DMS 273 (cell line): ENCODE data around the gene ZBED4.
"Not testable (repeated sequence)": the region's sequence is repeated elsewhere in the genome, so short reads cannot be mapped to it uniquely, and the experiment has no call there.

ENCODE experiments used
- DNase-seq: peaks from one replicate; lab custom pipeline; 2025; ENCODE audit not compliant: unreplicated experiment; lab: John Stamatoyannopoulos, UW

ZBED4 gene

GRCh38 chr22:49850959-49851802 is 2.5 kb upstream of the ZBED4 start:
- DNase-seq = no peak

GRCh38 chr22:49852568-49852897 is 1.1 kb upstream of the ZBED4 start:
- DNase-seq = not testable (repeated sequence)

- peak; percentile 63 for DNase-seq
These were observed 562 bp downstream of the ZBED4 start for GRCh38 chr22:49853981-49854831.

- DNase-seq = no peak
These were observed 1.7 kb downstream of the ZBED4 start for GRCh38 chr22:49855251-49855911.

GRCh38 chr22:49856343-49856742 is 2.7 kb downstream of the ZBED4 start:
- DNase-seq = no peak

- DNase-seq = no peak
These were observed 3.3 kb downstream of the ZBED4 start for GRCh38 chr22:49856766-49857618.

- no peak for DNase-seq
These were observed 5.2 kb downstream of the ZBED4 start for GRCh38 chr22:49858827-49859226.

- DNase-seq = peak; percentile 14
These were observed 8.2 kb downstream of the ZBED4 start for GRCh38 chr22:49861642-49862495.

GRCh38 chr22:49862496-49862776 is 8.8 kb downstream of the ZBED4 start:
- DNase-seq = no peak

GRCh38 chr22:49863931-49864330 is 10.3 kb downstream of the ZBED4 start:
- no peak for DNase-seq

- DNase-seq = no peak
These were observed 11.5 kb downstream of the ZBED4 start for GRCh38 chr22:49865156-49865555.

- no peak for DNase-seq
These were observed 12.5 kb downstream of the ZBED4 start for GRCh38 chr22:49866134-49866533.

- DNase-seq = no peak
These were observed 13.0 kb downstream of the ZBED4 start for GRCh38 chr22:49866646-49867045.

GRCh38 chr22:49867303-49868265 is 13.9 kb downstream of the ZBED4 start:
- no peak for DNase-seq

GRCh38 chr22:49869086-49869830 is 15.6 kb downstream of the ZBED4 start:
- no peak for DNase-seq

GRCh38 chr22:49869845-49870712 is 16.4 kb downstream of the ZBED4 start:
- no peak for DNase-seq

- peak; percentile 14 for DNase-seq
These were observed 17.8 kb downstream of the ZBED4 start for GRCh38 chr22:49871482-49871881.
